Left renal pelvis (tissue), 4 donors: ENCODE data around the gene ZNF350. TPM values are rescaled to one million over a fixed set of nuclear protein-coding genes. Genes with fewer than 3 reads are reported as not detected.

ENCODE experiments used
- polyA plus RNA-seq, 4 donors: library from polyadenylated mRNA; unstranded; fragments of 120-200 nt; gene quantifications; one replicate each; pipeline ENCODE4 v1.2.1, GENCODE V29; 2013; ENCODE audit not compliant: insufficient read length in 4 of 4

Gene ZNF350
- polyA plus RNA-seq, 4 donors = 15.4 to 21.1 (median 19.8) TPM

Other genes with a start within 250 kb of the ZNF350 start
- gene FPR1, start 235.0 kb downstream of the ZNF350 start, polyA plus RNA-seq = 1 to 10 TPM in 3 of 4 donors, under 1 TPM in 1; 0.80 to 5.2 (median 2.4) TPM
- gene FPR2, start 225.7 kb downstream of the ZNF350 start, polyA plus RNA-seq = under 1 TPM; 0.11 to 0.68 (median 0.34) TPM
- gene FPR3, start 191.7 kb downstream of the ZNF350 start, polyA plus RNA-seq = 1 to 10 TPM in 1 of 4 donors, under 1 TPM in 3; 0.27 to 1.2 (median 0.51) TPM
- gene ZNF577, start 98.9 kb downstream of the ZNF350 start, polyA plus RNA-seq = 10 to 100 TPM; 31.1 to 48.6 (median 44.1) TPM
- gene ZNF649, start 81.8 kb downstream of the ZNF350 start, polyA plus RNA-seq = 10 to 100 TPM; 20.0 to 30.6 (median 26.9) TPM
- 10 to 100 TPM; 11.9 to 16.2 (median 12.5) TPM for gene ZNF613, start 59.4 kb downstream of the ZNF350 start, polyA plus RNA-seq
- gene ZNF615, start 21.4 kb upstream of the ZNF350 start, polyA plus RNA-seq = 10 to 100 TPM; 18.3 to 19.1 (median 18.8) TPM
- 10 to 100 TPM; 15.5 to 19.4 (median 17.5) TPM for gene ZNF614, start 41.5 kb upstream of the ZNF350 start, polyA plus RNA-seq
- gene ZNF432, start 62.0 kb upstream of the ZNF350 start, polyA plus RNA-seq = 10 to 100 TPM; 20.4 to 23.9 (median 23.0) TPM
- 10 to 100 TPM; 15.7 to 20.7 (median 17.5) TPM for gene ZNF841, start 108.9 kb upstream of the ZNF350 start, polyA plus RNA-seq
- gene ZNF616, start 153.1 kb upstream of the ZNF350 start, polyA plus RNA-seq = 10 to 100 TPM; 17.7 to 23.2 (median 19.7) TPM
- gene ZNF836, start 184.8 kb upstream of the ZNF350 start, polyA plus RNA-seq = 10 to 100 TPM; 15.4 to 23.4 (median 16.7) TPM
- gene PPP2R1A, start 203.2 kb upstream of the ZNF350 start, polyA plus RNA-seq = 100 to 1,000 TPM; 313 to 477 (median 439) TPM